GM10266 (cell line): Measurements from ENCODE around the gene ACBD6.

ENCODE experiments used
- DNase-seq: peaks from one replicate; pipeline ENCODE4 v3.0.0; 2012; ENCODE audit errors: extremely low spot score
- CTCF ChIP-seq: IDR thresholded peaks from 2 replicates; pipeline ENCODE4 v1.5.1; 2012; ENCODE audit warnings: mild to moderate bottlenecking, low read depth; ENCODE audit not compliant: control insufficient read depth, insufficient read depth; ENCODE audit errors: missing control alignments

The ACBD6 gene

DNA sequence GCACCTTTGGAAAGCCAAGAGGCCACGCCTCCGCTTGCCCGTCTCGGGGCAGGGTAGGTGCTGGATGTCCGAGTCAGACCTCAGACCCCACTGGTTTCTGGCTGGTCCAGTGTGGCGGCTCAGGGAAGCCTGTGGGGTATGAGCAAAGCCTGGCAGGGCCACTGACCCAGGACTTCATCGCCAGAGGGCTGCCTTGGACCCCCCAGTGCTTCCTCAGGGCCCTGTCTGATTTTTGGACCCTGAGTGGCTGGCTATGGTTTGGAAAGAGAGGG is 251.9 kb downstream of the ACBD6 start:
- no peak for TF ChIP-seq CTCF
- DNase-seq: no peak

GRCh38 chr1:180249725-180250498 is 252.5 kb downstream of the ACBD6 start:
- DNase-seq: no peak
- no peak for TF ChIP-seq CTCF

DNA sequence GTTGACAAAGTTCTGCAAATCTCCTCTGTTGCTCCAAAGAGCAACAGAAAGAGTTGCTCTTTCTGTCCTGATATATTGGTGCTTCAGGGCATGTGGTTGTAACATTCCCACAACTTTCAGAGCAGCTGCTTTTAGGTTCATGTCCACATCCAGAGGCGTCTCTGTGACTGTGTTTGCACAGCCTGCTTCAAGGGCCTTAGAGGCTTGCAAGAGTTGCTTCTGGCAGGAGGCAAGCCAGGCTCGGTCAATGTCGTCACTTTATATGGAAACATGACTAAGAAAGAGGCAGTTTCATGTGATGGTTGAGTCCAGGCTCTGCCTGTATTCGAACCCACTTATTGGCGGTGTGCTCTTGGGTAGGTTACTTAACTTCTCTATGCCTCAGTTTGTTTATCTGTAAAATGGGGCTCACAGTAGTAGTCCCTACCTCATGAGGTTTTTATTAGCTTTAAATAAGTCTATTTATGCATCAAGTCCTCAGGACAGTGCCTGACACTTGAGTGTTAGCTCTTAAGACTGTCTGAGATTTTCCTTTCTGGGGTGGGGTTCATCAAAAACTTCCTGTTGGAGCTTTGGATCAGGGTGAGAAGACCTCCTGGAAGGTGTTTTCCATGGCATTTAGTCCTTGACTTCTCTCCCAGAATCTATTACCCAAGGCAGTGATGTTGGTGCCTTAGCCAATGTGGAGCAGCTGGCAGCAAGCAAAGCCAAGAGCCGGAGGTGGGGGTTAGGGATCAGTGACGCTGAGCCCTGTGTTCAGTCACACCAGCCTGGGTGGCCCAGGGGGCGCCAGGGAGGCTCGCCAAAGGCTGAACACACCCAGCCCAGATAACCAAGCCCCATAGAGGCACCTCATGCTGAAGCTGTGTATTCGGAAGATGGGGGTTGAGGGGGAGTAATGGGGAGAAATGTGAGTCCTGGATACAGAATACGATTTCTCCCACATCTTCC is 253.4 kb downstream of the ACBD6 start:
- no peak for DNase-seq

DNA sequence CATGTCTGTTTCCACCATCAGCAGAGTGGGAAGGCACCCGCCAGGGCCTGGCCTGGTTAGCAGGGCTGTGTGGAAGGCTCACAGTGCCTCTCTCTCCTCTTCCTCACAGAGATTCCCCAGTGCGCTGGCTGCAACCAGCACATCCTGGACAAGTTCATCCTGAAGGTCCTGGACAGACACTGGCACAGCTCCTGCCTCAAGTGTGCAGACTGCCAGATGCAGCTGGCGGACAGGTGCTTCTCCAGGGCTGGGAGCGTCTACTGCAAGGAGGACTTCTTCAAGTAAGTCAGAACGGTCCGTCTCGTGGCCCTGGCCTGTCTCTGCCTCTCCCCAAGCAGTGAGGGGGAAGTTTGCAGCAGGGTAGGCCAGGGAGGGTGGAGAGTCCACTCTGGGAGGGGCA is 254.2 kb downstream of the ACBD6 start:
- TF ChIP-seq CTCF: no peak
- DNase-seq: no peak

More for the DNA sequence above, 253.4 kb downstream of the ACBD6 start:
- no peak for TF ChIP-seq CTCF

DNA sequence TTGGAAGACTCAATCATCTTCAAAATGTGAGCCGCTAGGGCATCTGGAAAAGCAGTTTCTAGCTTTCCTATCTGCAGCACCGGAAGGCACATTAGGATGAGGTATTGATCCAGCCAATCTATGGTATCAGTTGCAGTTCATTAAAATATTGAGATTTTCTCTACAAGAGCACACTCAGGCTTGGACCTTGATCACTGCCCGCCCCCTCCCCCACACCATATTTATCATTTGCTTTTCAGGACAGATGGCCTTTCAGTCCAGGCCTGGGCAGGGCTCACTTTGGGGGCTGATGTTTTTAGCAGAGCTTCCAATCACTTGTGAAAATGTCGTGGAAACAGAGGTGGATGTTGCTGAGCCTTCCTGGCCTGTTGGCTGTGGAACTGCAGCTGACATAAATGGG is 254.8 kb downstream of the ACBD6 start:
- DNase-seq: no peak
- TF ChIP-seq CTCF: no peak

- TF ChIP-seq CTCF: no peak
- DNase-seq: no peak
Measured at GRCh38 chr1:180247061-180247460, 255.3 kb downstream of the ACBD6 start.

DNA sequence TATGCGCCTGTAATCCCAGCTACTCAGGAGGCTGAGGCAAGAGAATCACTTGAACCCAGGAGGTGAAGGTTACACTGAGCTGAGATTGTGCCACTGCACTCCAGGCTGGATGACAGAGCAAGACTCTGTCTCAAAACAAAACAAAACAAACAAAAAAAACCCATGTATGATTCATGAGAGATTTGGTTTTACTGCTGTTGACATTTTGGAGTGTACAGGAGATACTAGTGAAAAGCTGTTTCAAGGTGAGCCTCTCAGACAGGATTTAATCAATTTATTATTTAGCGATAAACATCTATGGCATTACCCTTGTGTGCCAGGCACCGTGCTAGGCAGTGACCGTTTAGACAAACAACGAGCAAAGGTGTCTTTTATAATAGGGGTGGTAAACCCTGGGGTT is 255.8 kb downstream of the ACBD6 start:
- DNase-seq: no peak
- no peak for TF ChIP-seq CTCF
